HuH-7.5 (cell line): ENCODE results near the gene POR.

Experiments
- DNase-seq: peaks from one replicate; pipeline ENCODE4 v3.0.0; 2011; ENCODE audit warnings: low spot score

Gene POR

DNA sequence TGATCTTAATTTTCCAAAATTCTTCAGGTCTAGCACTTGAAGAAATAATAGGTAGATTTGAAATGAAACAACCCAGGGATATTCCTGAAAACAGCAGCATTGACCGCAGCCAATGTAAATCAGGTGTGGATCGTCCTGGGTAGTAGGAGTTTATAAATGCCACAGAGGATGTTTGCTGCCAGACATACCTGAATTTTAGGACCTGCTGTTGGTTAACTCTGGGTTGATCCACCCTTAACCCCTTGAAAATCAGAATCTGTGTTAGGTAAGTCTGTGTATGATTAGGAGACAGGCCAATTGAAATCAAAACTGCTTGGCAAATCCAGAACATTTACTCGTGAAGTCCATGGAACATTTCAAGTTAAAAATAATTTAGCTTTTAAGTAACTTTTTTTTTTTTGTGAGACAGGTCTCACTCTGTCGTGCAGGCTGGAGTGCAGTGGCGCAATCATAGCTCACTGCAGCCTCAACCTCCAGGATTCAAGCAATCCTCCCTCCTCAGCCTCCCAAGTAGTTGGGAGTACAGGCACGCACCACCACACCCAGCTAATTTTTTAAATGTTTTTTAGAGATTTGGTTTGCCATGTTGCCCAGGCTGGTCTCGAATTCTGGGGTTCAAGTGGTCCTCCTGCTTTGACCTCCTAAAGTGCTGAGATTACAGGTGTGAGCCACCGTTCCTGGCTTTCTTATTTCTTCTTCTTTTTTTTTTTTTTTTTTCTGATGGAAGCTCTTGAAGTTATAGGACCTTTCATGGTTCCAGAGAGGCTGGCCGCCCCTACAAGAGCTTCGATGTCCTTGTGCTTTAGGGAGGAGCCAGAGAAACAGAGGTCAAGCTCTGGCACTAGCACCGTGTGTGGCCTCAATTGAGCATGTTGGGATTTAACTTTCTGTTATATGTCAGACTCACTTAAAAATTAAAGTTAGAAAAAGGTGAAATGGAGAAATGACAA, 2.0 kb downstream of the POR start:
- no peak for DNase-seq

DNA sequence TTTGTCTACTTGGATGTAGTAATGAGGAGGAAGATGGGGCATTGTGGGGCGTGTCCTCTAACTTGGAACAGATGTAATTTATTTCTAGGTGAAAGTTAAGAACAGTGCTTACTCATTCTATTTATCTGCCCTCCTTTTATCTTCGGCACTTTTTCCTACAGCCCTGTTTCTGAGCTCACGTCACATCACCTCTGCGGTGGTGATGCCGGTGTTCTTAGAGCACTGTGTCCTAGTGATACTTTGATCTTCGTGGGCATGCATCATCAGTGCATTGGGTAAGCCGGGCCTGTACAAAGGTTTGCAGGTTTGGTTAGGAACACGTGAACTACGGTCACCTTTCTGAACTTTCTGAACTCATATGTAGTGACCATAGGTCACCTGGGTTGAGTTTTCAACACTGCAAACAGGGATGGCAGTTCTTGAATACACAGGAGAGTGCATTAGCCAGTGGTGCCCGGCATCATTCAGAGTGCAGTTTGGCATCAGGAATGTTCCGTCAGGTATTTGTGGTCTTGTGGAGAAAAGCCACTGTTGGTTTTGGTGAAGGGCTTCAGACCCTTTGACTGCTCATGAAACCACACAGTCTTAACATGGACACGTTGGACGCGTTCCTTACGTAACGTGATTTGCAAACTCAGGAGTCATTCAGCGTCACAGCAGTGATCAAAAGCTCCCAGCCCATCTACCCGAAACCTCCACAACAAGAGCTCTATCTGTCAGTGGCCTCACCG, 5.6 kb downstream of the POR start:
- DNase-seq, result peak; percentile 25

DNA sequence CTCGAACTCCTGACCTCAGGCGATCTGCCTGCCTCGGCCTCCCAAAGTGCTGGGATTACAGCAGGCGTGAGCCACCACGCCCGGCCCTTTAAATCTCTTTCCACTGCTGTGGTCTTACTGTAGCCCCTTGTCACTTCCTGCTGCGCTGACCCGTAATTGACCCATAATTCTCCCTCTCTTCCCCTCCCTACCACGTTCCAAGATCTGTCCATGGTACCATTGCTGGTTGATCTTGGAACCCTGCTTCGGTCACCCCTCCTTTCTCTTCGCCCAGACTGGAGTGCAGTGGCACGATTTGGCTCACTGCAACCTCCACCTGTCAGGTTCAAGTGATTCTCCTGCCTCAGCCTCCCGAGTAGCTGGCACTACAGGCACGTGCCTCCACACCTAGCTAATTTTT, 6.5 kb downstream of the POR start:
- DNase-seq, result no peak

DNA sequence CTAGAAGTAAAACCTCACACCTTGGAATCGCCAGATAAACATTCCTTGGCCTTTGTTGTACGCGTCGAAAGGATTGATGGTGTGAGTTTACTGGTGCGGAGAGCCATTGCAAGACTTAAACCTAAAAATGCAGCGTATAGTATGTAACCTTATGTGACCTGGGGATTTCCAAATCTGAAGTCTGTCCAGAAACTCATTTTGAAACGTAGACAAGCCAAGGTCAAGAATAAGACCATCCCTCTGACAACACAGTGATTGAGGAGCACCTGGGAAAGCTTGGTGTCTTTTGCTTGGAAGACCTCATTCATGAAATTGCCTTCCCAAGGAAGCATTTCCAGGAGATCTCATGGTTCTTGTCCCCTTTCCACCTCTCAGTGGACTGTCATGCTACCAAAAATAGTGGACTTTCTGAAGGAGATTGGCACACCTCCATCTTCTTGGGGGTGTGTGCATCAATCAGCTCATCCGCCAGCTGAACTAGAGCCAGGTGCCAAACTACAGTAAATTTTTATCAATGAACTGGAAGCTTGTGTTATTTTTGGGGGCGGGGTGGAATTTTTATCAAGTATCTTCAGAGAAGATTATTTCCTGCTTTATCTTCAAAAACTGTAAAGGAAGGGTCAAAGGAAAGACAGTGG, 8.1 kb downstream of the POR start:
- no peak for DNase-seq

DNA sequence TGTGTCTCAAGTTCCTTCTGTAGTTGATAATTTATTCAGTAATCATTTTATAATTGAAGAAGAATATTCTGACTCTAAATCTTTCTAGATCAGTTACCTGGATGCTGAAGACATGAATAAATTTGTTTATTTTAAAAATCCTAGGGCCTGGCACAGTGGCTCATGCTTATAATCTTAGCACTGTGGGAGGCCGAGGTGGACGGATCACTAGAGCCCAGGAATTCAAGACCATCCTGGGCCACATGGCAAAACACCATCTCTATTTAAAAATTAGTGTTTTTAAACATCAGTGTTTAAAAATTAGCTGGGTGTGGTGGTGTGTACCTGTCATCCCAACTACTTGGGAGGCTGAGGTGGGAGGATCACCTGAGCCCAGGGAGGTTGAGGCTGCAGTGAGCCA, 9.3 kb downstream of the POR start:
- DNase-seq, result no peak

DNA sequence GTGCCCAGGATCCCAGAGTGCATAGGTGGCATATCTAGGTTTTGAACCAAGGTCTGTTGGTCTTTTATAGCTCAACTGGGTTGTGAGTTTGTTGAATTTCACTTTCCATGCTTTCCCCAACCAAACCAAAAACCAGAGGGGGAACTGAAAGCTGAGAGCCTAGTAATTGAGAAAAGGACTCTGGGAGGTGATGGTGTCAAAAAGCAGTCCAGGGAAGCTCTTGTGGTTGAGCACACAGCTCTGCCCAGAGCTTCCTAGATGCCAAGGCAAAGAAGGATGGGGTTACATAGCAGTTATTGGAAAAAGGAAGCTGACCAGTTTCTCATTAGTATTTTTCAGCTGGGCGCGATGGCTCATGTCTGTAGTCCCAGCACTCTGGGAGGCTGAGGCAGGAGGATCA, 9.9 kb downstream of the POR start:
- DNase-seq, result no peak

DNA sequence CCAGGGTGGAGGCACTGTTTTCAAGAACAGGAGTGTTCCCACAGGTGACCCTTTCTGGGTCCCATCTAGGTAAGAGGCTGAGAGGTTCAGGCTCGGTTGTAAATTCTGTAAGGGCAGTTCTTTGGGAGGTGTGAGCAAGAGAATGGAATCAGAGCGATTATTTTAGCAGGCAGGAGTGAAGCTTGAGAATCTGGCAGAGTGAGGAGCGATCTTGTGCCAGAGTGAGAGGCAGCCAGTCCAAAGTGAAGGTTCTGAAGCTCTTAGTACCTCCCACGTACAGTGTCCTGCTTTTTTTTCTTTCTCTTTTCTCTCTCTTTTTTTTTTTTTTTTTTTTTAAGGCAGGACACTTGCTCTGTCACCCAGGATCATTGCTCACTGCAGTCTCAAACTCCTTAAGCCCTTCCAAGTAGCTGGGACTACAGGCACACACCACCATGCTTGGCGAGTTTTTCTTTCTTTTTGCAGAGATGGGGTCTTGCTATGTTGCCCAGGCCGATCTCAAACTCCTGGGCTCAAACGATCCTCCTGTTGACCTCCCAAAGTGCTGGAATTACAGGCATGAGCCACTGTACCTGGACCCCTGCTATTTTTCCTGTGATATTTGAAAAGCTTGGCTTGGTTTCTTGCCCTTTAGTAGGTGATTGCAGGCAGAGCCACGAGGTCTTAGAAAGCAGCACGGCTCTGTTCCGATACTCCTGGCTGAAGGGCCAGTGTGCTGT, 10.9 kb downstream of the POR start:
- no peak for DNase-seq

DNA sequence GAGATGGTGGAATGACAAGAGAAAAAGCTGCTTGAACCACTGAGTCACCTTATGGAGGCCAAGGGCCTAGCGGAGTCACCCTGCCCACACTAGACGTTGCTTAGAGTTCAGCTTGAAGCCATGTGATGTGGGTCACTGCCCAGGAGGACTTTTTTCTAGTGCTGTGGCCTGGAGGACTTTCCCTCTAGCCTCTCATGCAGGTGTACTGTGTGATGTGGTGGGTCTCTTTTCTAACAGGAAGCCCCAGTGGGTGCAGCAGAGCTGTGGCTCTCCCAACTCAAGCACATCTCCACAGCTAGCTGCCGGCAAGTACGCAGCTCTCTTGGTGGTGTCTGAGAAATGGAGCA, 13.6 kb downstream of the POR start:
- no peak for DNase-seq

DNA sequence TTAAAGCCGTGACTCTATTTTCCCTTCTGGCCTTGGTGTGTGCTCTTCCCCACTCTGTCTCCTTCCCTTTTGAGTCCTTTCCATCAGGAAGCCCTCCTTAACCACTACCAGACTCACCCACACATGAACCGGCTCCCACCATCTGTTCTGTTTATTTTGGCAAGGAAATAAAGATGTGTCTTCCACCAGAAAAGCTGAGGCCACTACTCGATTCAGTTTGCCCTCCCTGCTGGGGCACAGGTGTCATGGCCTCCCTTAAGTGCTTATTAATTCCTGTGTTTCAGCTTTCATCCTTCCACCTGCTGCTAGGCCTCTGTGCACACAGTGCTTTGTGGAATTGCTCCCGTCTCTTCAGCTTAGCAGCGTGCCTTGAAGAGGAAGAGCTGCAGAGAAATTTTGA, 16.7 kb downstream of the POR start:
- no peak for DNase-seq

DNA sequence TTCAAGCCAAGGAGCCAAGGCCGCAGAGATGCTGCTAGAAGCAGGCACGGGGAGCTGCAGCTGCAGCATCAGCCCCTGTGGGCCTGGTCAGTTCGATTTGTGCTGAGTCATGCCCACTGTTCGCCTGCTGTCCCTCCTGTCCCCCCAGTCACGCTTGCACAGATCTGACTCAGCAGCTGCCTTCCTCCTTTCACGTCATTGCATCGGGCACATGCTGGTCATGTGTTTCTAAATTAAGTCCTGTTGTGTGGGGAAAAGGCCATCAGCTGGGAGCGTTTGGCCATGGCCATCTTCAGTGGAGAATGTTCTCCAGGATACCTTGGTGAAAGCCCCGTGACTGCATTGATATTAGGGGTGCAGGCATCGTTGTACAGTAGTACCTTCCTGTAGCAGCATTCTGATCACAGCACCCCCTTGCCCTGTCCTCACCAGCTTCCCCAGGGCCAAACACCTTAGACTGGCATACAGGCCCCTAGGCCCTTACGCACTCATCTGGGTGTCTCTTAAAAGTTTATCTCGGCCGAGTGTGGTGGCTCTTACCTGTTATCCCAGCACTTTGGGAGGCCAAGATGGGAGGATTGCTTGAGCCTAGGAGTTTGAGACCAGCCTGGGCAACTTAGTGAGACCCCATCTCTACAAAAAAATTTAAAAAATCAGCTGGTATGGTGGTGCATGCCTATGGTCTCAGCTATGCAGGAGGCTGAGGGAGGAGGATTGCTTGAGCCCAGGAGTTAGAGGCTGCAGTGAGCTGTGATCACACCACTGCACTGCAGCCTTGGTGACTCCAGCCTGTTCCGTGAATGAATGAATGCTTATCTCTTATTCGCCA, 23.2 kb downstream of the POR start:
- no peak for DNase-seq

DNA sequence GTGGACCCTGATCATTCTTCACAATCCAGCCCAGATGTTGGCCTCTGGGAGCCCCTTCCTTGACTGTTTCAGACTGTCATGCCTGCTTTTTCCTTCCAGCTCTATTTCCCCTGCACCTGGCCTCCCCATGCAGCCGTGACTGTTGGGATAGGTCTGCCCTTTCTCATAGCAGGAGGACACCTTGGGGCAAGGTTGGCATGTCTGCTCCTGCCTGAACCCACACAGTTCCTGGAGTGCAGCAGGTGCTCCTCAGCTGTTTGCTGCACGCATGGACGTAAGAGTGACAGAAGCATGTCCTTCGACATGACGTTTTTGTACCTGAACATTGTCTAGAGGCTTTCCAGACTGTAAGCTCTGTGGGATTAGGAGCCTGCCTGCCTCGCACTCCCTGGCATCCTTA, 24.0 kb downstream of the POR start:
- no peak for DNase-seq

DNA sequence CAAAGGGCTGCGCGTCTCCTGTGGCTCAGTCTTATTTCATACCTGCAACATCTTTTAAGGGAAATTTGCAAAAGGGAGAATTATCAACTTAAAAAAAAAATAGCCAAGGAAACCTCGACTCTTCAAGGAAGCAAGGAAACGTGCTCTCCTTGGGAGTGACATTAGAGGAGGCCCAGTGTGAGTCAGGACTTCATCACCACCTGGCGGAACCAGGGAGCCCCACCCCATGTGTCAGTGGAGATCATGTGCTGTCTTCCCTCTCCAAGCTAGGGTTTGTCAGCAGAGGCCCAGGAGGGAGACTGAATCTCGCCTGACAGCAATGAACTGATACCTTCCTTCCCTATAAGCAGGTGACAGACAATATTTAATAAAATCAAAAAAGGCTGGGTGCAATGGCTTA, 28.9 kb downstream of the POR start:
- no peak for DNase-seq

DNA sequence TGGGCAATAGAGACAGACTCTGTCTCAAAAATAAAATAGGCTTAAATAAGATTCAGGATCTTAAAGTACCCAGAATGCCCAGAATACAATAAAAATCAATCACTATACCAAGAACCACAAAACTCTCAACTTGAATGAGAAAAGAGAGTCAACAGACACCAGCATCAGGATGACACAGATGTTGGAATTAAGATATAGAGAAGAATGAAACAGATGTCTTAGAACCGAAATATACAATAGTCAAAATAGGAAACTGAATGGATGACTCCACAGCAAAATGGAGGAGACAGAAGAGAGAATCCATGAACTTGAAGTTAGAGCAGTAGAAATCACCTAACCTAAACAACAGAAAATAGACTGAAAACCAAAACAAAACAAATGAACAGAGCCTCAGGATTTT, 29.6 kb downstream of the POR start:
- no peak for DNase-seq

DNA sequence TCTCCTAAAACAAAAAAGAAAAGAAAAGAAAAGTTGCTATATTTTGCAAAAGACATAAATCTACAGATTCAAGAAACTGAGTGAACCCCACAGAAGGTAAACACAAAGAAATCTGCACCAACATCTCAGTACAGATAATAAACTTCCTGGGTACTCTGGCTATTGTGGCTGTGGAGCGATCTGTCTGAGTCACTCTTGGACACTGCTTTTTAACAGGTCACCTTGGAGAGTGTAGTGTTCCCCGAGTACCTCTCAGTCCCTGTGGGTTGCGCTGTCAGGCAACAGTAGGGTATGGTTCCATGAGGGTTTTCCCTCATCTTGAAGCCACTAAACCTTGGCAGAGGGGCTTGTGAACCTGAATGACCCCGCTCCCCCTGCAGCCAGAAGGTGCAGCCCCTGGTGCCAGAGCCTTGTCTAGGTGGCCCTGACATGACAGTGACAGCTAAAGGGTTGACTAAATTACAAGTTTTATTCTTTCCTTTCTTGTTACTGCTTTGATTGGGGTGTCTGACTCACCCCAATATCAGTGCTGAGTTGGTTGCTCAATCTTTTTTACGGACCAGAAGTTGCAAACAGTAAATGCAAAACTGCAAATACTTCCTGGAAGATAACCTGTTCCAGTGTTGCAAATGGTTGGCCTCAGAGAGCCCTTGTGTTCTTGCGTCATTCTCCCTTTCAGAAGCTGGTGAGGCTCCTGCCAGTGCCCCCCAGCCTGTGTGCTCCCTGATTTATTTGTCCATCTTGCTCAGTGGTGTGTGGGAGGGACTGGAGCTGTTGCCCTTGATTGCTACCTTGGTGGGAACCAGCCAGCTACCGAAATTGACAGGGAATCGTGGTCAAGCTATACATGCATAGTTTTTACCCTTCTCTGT, 30.6 kb downstream of the POR start:
- DNase-seq, result no peak

DNA sequence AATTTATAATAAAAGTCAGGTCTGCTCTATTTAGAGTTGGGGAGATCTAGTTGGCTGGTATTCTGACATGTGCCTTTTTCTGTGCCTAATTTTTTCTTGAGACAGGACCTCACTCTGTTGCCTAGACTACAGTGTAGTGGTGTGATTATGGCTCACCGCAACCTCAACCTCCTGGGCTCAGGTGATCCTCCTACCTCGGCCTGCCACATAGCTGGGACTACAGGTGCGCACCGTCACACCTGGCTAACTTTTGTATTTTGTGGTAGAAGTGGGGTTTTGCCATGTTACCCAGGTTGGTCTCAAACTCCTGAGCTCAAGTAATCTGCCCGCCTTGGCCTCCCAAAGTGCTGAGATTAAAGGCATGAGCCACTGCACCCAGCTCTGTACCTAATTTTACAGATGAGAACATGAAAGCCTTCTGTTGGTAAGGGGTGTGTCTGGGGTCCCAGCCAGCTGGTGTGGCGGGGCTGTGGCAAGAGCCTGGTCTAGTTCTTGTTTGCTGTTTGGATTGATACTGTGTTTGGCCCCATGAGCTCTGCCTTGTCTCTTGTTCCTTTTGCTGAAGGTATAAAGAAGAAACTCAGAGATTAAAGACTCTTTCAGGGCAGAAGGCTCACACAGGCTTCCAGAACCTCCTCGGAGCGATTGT, 31.4 kb downstream of the POR start:
- DNase-seq, result no peak

DNA sequence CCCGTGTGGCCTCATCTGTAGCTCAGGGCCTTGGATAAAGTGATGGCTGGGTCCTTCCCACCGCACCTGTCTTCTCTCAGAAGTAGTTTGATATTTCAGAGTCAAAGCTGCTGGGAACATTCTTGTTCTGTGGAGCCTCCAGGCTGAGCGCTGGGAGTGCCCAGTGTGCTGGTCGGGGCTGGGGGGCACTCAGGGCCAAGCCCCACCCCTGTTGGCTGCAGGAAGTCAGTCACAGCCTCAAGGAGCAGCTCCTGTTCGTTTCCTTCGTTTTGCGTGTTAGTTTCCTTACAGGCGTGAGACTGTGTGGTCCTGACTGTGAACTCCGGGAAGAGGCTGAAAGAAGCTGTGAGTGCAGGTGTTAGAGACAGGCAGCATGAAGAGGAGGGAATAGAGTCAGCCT, 33.2 kb downstream of the POR start:
- DNase-seq, result no peak

DNA sequence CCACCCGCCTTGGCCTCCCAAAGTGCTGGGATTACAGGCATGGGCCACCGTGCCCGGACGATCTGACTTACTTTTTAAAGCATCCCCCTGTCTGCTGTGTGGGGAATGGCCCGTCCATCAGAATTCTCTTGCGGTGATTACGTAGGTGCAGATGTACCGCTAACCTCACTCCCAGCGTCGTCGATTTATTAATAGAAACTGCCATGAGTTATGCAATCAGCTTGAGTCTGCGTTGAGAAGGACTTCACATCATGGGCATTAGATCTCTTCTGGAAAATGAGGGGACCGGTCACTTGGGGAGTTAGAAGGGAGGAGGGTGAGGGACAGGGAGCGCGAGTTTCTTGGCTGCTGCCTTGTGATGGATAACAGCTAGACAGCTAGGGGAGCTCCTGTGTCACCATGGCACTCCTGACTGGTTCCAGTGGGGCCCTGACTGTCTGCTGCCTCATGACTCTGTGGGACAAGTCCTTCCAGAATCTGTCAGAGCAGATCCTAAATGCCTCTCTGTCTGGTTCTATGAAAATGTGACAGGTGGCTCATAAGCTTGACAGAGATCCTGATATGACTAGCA, 35.2 kb downstream of the POR start:
- no peak for DNase-seq

DNA sequence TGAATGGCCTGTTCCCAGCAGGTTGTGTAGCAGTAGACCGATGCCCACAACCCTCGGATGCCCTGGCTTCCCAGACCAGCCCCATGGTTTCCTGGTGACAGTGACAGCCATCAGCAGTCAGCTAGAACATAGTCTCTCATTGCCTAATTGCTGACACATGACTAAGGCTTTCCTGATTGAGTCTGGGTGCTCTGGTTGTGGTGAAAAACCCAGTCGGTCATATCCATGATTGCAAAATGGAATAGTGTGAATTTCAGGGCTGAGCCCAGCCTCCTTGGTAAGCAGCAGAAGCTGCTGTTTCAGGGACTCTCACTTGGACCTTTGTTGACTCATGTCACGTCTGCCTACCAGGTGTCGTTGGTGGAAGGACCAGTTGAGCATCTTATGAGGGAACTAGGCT, 36.6 kb downstream of the POR start:
- no peak for DNase-seq

DNA sequence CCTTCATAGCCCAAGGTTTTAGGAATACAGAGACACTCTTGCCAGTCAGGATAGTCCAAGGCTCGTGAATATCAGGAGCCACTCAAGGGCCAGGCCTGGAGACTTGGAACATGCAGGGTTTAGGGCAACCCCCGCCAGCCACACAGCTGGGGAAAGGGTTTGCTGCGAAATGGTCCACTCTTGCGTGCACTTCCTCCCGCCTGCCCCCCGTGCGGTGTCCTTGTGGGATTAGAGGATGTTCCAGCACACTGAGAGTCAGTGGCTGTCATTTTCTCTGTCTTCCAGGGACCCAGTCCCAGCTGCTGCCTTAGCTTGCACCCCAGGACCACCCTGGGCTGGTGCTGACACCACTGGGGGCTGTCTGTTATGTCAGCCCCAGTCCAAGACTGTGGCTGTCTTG, 38.5 kb downstream of the POR start:
- no peak for DNase-seq

DNA sequence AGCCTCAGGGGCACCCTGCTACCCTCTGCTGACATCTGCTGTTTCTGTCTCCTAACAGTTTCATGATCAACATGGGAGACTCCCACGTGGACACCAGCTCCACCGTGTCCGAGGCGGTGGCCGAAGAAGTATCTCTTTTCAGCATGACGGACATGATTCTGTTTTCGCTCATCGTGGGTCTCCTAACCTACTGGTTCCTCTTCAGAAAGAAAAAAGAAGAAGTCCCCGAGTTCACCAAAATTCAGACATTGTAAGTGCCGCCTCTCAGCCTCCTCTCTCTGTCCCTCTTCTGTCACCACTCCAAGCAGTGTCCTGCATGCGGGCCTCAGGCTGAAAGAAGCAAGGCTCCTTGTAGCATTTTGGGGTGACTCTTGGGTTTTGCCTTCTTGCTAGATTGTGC, 39.0 kb downstream of the POR start:
- no peak for DNase-seq
